HepG2 (cell line): Measurements from ENCODE around the gene STYX. TPM values are rescaled to one million over a fixed set of nuclear protein-coding genes. Genes with fewer than 3 reads are reported as not detected.

Experiments
- ATAC-seq: fragments of 200-7000 bp; cut with Tn5 transposase; 3 replicates; pipeline ENCODE4 v1.9.1; 2020; ENCODE audit warnings: mild to moderate bottlenecking, moderate library complexity
- BruUV-seq: library from RNA; stranded (reverse); fragments of 400-500 nt; replicated peaks from 2 replicates; lab custom pipeline; 2021; lab: Mats Ljungman, UMichigan
- CTCF ChIA-PET: fragments of 300-600 bp; formaldehyde crosslinking; extraction: SDS; loops from one replicate; lab custom pipeline; 2021; ENCODE audit warnings: low total read pairs, inconsistent platforms, low intra/inter-chr PET ratio; lab: Yijun Ruan, JAX
- POLR2A ChIA-PET: fragments of 350-600 bp; sonication (Branson Sonifier 250); formaldehyde crosslinking; loops from one replicate; lab custom pipeline; 2020; ENCODE audit warnings: antibody characterized with exemption, inconsistent platforms; lab: Yijun Ruan, JAX
- DNase-seq: peaks from one replicate; pipeline ENCODE4 v3.0.0-alpha.2; 2015; ENCODE audit warnings: low spot score
- FAIRE-seq: peaks from 3 replicates; lab custom pipeline; 2011; peaks lifted over from hg19 to GRCh38; lab: Jason Lieb, UNC
- H2AFZ ChIP-seq: one replicate; pipeline ENCODE4 v1.6.1; 2011; ENCODE audit warnings: low read length, inconsistent platforms
- H3K27ac ChIP-seq: fragments of 300-600 bp; 3 replicates; pipeline ENCODE4 v1.8.0; 2011; ENCODE audit warnings: mixed run types, mild to moderate bottlenecking, mixed read lengths, low read length, inconsistent platforms; ENCODE audit not compliant: insufficient read depth; ENCODE audit errors: extremely low read length
- H3K27me3 ChIP-seq, 2 experiments: fragments of 200-600 bp in 1 of 2; 2 replicates in 1 of 2; 3 replicates in 1 of 2; pipeline versions ENCODE4 v1.6.0 to v1.8.0; 2011; ENCODE audit warnings: low read length in 2 of 2, mild to moderate bottlenecking in 2 of 2, moderate library complexity in 2 of 2, inconsistent platforms in 1 of 2; ENCODE audit not compliant: insufficient read depth in 2 of 2, control insufficient read depth in 1 of 2
- H3K36me3 ChIP-seq, 2 experiments: fragments of 200-600 bp in 1 of 2; replicated peaks in 1 of 2; 2 replicates in 1 of 2; 3 replicates in 1 of 2; pipeline versions ENCODE4 v1.5.1 to v1.8.0; 2011; ENCODE audit warnings: low read length in 2 of 2, inconsistent platforms in 1 of 2; ENCODE audit not compliant: insufficient read depth in 2 of 2, control insufficient read depth in 1 of 2
- H3K4me1 ChIP-seq: 2 replicates; pipeline ENCODE4 v1.5.1; 2012; ENCODE audit warnings: low read length, inconsistent platforms; ENCODE audit not compliant: insufficient read depth
- H3K4me2 ChIP-seq: 2 replicates; pipeline ENCODE4 v1.6.0; 2011; ENCODE audit warnings: low read depth, low read length, inconsistent platforms
- H3K4me3 ChIP-seq, 3 experiments: fragments of 200-600 bp in 1 of 3; sonication (generic), shearing (Covaris generic) in 1 of 3; replicated peaks in 1 of 3; 2 replicates each; pipeline ENCODE4 v1.5.1; 2011 to 2016; ENCODE audit warnings: low read length in 3 of 3, inconsistent platforms in 2 of 3, low read depth in 2 of 3, mild to moderate bottlenecking in 2 of 3, control low read depth in 1 of 3, mixed read lengths in 1 of 3; ENCODE audit not compliant: insufficient read depth in 1 of 3
- H3K79me2 ChIP-seq: one replicate; pipeline ENCODE4 v1.6.1; 2011; ENCODE audit warnings: low read length, inconsistent platforms; ENCODE audit not compliant: insufficient read depth
- H3K9ac ChIP-seq: 2 replicates; pipeline ENCODE4 v1.6.0; 2011; ENCODE audit warnings: mild to moderate bottlenecking, low read depth, low read length, inconsistent platforms; ENCODE audit not compliant: insufficient read depth
- H3K9me3 ChIP-seq: 2 replicates; pipeline ENCODE4 v1.5.1; 2012; ENCODE audit warnings: mild to moderate bottlenecking, low read length
- H4K20me1 ChIP-seq: 2 replicates; pipeline ENCODE4 v1.6.0; 2011; ENCODE audit warnings: inconsistent platforms, mild to moderate bottlenecking, low read length, moderate library complexity; ENCODE audit not compliant: insufficient read depth
- ATF3 ChIP-seq: sonication (generic); formaldehyde crosslinking; IDR thresholded peaks from 2 replicates; pipeline ENCODE4 v1.4.0; 2020; ENCODE audit warnings: missing genetic modification reagents
- CCDC6 ChIP-seq: sonication (generic); formaldehyde crosslinking; IDR thresholded peaks from 2 replicates; pipeline ENCODE4 v1.8.1; 2022; ENCODE audit warnings: mild to moderate bottlenecking, missing genetic modification reagents, moderate library complexity
- CHD4 ChIP-seq: fragments of 200-600 bp; sonication (generic); IDR thresholded peaks from 2 replicates; pipeline ENCODE4 v1.7.0; 2017; ENCODE audit warnings: mild to moderate bottlenecking, low read length, borderline replicate concordance
- ELF3 ChIP-seq: IDR thresholded peaks from 2 replicates; pipeline ENCODE4 v1.6.1; 2016; ENCODE audit warnings: missing genetic modification reagents, missing compliant biosample characterization
- MBD4 ChIP-seq: IDR thresholded peaks from 2 replicates; pipeline ENCODE4 v1.6.1; 2012; ENCODE audit warnings: low read length, inconsistent platforms, borderline replicate concordance
- PAX8 ChIP-seq: sonication (generic); formaldehyde crosslinking; IDR thresholded peaks from 2 replicates; pipeline ENCODE4 v1.8.0; 2022; ENCODE audit warnings: mild to moderate bottlenecking, missing genetic modification reagents, borderline replicate concordance
- RFX3 ChIP-seq: IDR thresholded peaks from 2 replicates; pipeline ENCODE4 v1.6.1; 2016; ENCODE audit warnings: missing biosample characterization, missing genetic modification reagents
- SIN3A ChIP-seq: IDR thresholded peaks from 2 replicates; pipeline ENCODE4 v1.6.1; 2011; ENCODE audit warnings: low read depth, mild to moderate bottlenecking, control low read depth, low read length, borderline replicate concordance
- TCF12 ChIP-seq, 2 experiments: fragments of 450-650 bp in 1 of 2; sonication (generic) in 1 of 2; formaldehyde crosslinking in 1 of 2; IDR thresholded peaks; 2 replicates each; pipeline versions ENCODE4 v1.6.1 to v1.8.0; 2017 to 2022; ENCODE audit warnings: antibody characterized with exemption in 1 of 2, mild to moderate bottlenecking in 1 of 2, missing genetic modification reagents in 1 of 2, moderate library complexity in 1 of 2
- ZNF101 ChIP-seq: sonication (generic); formaldehyde crosslinking; IDR thresholded peaks from 2 replicates; pipeline ENCODE4 v1.4.0; 2020; ENCODE audit warnings: mild to moderate bottlenecking, low read depth, missing genetic modification reagents, borderline replicate concordance
- ZNF30 ChIP-seq: sonication (generic); formaldehyde crosslinking; IDR thresholded peaks from 2 replicates; pipeline ENCODE4 v1.5.0; 2020; ENCODE audit warnings: mild to moderate bottlenecking, missing genetic modification reagents
- ZNF569 ChIP-seq: sonication (generic); formaldehyde crosslinking; IDR thresholded peaks from 2 replicates; pipeline ENCODE4 v1.5.0; 2020; ENCODE audit warnings: mild to moderate bottlenecking, missing genetic modification reagents, moderate library complexity, borderline replicate concordance
- WGBS: methylation state at CpG from one replicate; pipeline ENCODE4 v1.1.6; 2017; ENCODE audit warnings: low lambda C conversion rate; 5-methylcytosine and 5-hydroxymethylcytosine counted together
- in situ Hi-C: cut with HindIII; loops from 2 replicates; pipeline ENCODE4 v1.10.0; 2017; ENCODE audit warnings: low pct_unique_long_range_greater_than_20kb; ENCODE audit not compliant: extremely low pct_ligation_motif_present
- intact Hi-C: fragments of 100-400 bp; cut with micrococcal nuclease; formaldehyde crosslinking; loops from one replicate; pipeline ENCODE4 v1.10.0; 2022; ENCODE audit not compliant: unreplicated experiment
- polyA plus RNA-seq, 8 experiments: library from polyadenylated mRNA; depleted of rRNA in 3 of 8; stranded (reverse) in 7 of 8; unstranded in 1 of 8; fragments of >200 nt; fragmentation: Illumina TruSeq in 4 of 8; extraction: Trizol in 4 of 8; gene quantifications; 2 replicates each; pipeline versions ENCODE4 v1.2.1 to v1.2.3, GENCODE V29; 2011 to 2016; ENCODE audit warnings: low read depth in 4 of 8, missing spikeins in 1 of 8, mixed read lengths in 1 of 8; ENCODE audit not compliant: insufficient read depth in 1 of 8
- total RNA-seq, 5 experiments: library from RNA; depleted of rRNA; stranded (reverse); fragments of >200 nt; fragmentation: Illumina TruSeq; extraction: Trizol; gene quantifications; 2 replicates each; pipeline ENCODE4 v1.2.3, GENCODE V29; 2016; ENCODE audit warnings: low read depth in 1 of 5
- TF ChIP-seq, protein P1 (sequence below): sonication (generic); formaldehyde crosslinking; IDR thresholded peaks from 2 replicates; pipeline ENCODE4 v1.4.0; 2020; ENCODE audit warnings: missing genetic modification reagents, borderline replicate concordance

Gene STYX
- total and polyA plus RNA-seq, 2 of the 13 experiments (the other 11 are each of a cell fraction or from before 2014, with no cell fraction given), result 6.6 to 10.9 TPM

DNA sequence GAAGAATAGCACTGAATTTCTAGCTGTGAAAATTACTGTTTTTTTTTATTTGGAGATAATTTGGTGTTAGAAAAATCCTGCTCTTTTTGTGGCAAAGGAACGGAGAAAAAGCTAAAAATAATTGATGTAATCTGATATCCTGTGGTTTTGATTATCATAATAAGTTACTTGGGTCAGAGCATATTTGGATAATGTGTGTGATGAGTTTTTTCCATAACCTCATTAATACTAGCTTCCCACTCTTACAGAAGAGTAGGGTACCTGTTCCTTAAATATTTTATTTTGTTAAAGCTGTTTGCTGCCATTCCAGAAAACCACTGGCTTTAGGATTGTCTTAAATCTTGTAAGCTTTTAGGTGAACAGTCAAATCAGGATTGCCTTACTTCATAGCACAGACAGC, 18.3 kb upstream of the STYX start:
- Histone ChIP-seq H4K20me1 (no peaks in the 10 kb centered on the region; the same call in 1 of the 2 replicates), H3K36me3 (peaks cover 8 to 64% of the 10 kb centered on the region in 2 experiments), H3K4me1 (peaks cover 36% of the 10 kb centered on the region), H3K4me3 (no peak overlapping the region), H3K79me2 (peaks cover 48% of the 10 kb centered on the region), H3K9me3 (no peaks in the 10 kb centered on the region), H3K4me2 (no peak overlapping the region), H3K27ac (no peak overlapping the region), H2AFZ (no peak overlapping the region), H3K27me3 (no peaks in the 10 kb centered on the region; a peak in 1 of 5 replicates), H3K9ac (no peak overlapping the region)
- BruUV-seq, result no TSS peak
- 98% methylated on average over 1 of the region's 1 CpG for WGBS
- no peak for DNase-seq
- CTCF ChIA-PET, result no interaction called here
- TF ChIP-seq SIN3A (no peak), TCF12 (IDR thresholded peaks at IDR 0.05) (no peak), TCF12 (CRISPR knock-in tag; IDR thresholded peaks at IDR 0.05) (no peak), ELF3 (CRISPR knock-in tag) (no peak), ZNF569 (no peak), ATF3 (CRISPR knock-in tag) (no peak), MBD4 (no peak), RFX3 (CRISPR knock-in tag) (no peak), CHD4 (no peak), CCDC6 (CRISPR knock-in tag) (no peak), PAX8 (CRISPR knock-in tag) (no peak), ZNF101 (CRISPR knock-in tag) (no peak), ZNF30 (no peak)
- TF ChIP-seq, protein P1, sequence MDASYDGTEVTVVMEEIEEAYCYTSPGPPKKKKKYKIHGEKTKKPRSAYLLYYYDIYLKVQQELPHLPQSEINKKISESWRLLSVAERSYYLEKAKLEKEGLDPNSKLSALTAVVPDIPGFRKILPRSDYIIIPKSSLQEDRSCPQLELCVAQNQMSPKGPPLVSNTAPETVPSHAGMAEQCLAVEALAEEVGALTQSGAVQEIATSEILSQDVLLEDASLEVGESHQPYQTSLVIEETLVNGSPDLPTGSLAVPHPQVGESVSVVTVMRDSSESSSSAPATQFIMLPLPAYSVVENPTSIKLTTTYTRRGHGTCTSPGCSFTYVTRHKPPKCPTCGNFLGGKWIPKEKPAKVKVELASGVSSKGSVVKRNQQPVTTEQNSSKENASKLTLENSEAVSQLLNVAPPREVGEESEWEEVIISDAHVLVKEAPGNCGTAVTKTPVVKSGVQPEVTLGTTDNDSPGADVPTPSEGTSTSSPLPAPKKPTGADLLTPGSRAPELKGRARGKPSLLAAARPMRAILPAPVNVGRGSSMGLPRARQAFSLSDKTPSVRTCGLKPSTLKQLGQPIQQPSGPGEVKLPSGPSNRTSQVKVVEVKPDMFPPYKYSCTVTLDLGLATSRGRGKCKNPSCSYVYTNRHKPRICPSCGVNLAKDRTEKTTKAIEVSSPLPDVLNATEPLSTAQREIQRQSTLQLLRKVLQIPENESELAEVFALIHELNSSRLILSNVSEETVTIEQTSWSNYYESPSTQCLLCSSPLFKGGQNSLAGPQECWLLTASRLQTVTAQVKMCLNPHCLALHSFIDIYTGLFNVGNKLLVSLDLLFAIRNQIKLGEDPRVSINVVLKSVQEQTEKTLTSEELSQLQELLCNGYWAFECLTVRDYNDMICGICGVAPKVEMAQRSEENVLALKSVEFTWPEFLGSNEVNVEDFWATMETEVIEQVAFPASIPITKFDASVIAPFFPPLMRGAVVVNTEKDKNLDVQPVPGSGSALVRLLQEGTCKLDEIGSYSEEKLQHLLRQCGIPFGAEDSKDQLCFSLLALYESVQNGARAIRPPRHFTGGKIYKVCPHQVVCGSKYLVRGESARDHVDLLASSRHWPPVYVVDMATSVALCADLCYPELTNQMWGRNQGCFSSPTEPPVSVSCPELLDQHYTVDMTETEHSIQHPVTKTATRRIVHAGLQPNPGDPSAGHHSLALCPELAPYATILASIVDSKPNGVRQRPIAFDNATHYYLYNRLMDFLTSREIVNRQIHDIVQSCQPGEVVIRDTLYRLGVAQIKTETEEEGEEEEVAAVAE (CRISPR knock-in tag), result no peak
- intact Hi-C loops, result no loop called here
- no peak for ATAC-seq
- in situ Hi-C loops, result no loop called here
- FAIRE-seq, result no peak
- POLR2A ChIA-PET, result interaction anchor here (0.6 to 1.4 kb wide), 5 partner anchors 8 to 214 kb away, joined by 3 to 5 read pairs (median 3); partner anchors contain the start of gene STYX
